Astrocyte of the hippocampus (primary cell): ENCODE measurements around the gene RPS3.
"Not testable (repeated sequence)": the region's sequence is repeated elsewhere in the genome, so short reads cannot be mapped to it uniquely, and the experiment has no call there.

Source experiments
- DNase-seq: peaks from one replicate; pipeline ENCODE4 v3.0.0; 2011; ENCODE audit warnings: low read depth, low spot score

The RPS3 gene

GRCh38 chr11:75399344-75400145, at the start of gene RPS3:
RPS3 (plus strand) TSS chr11:75399518; CDS start chr11:75399548, 30 bp downstream.
- DNase-seq, result peak; percentile 96

GRCh38 chr11:75349521-75350116, 49.7 kb upstream of the RPS3 start:
- DNase-seq, result no peak

GRCh38 chr11:75350122-75350742, 49.1 kb upstream of the RPS3 start:
- DNase-seq, result no peak

- peak; percentile 55 for DNase-seq
Measured at GRCh38 chr11:75350743-75351540, 48.4 kb upstream of the RPS3 start.

GRCh38 chr11:75351541-75351790, 47.9 kb upstream of the RPS3 start, which contains the start of gene ARRB1:
ARRB1 (minus strand) TSS chr11:75351661; CDS start chr11:75351607, 54 bp downstream.
- peak; percentile 69 for DNase-seq

GRCh38 chr11:75351791-75352587, 47.3 kb upstream of the RPS3 start:
- DNase-seq, result no peak

- no peak for DNase-seq
Measured at GRCh38 chr11:75352588-75353206, 46.6 kb upstream of the RPS3 start.

GRCh38 chr11:75355051-75355450, 44.3 kb upstream of the RPS3 start:
- DNase-seq, result no peak

- DNase-seq, result no peak
Measured at GRCh38 chr11:75356613-75357012, 42.7 kb upstream of the RPS3 start.

- DNase-seq, result not testable (repeated sequence)
Measured at GRCh38 chr11:75362285-75362684, 37.0 kb upstream of the RPS3 start.

GRCh38 chr11:75365711-75366181, 33.6 kb upstream of the RPS3 start:
- DNase-seq, result no peak

GRCh38 chr11:75366826-75367225, 32.5 kb upstream of the RPS3 start:
- not testable (repeated sequence) for DNase-seq

- DNase-seq, result no peak
Measured at GRCh38 chr11:75369560-75370255, 29.6 kb upstream of the RPS3 start.

GRCh38 chr11:75371949-75372876, 27.1 kb upstream of the RPS3 start:
- peak; percentile 15 for DNase-seq

GRCh38 chr11:75373201-75373600, 26.1 kb upstream of the RPS3 start:
- no peak for DNase-seq

- DNase-seq, result no peak
Measured at GRCh38 chr11:75374646-75375045, 24.7 kb upstream of the RPS3 start.

- no peak for DNase-seq
Measured at GRCh38 chr11:75375626-75376025, 23.7 kb upstream of the RPS3 start.

GRCh38 chr11:75376175-75376574, 23.1 kb upstream of the RPS3 start:
- DNase-seq, result no peak

- DNase-seq, result not testable (repeated sequence)
Measured at GRCh38 chr11:75378776-75379175, 20.5 kb upstream of the RPS3 start.
